Raji (cell line): ENCODE measurements around the gene ROBO2.

Source experiments
- POLR2A ChIP-seq: IDR thresholded peaks from 2 replicates; pipeline ENCODE4 v1.6.1; 2011; ENCODE audit warnings: low read depth, low read length, control low read depth; ENCODE audit not compliant: insufficient read depth

The ROBO2 gene

DNA sequence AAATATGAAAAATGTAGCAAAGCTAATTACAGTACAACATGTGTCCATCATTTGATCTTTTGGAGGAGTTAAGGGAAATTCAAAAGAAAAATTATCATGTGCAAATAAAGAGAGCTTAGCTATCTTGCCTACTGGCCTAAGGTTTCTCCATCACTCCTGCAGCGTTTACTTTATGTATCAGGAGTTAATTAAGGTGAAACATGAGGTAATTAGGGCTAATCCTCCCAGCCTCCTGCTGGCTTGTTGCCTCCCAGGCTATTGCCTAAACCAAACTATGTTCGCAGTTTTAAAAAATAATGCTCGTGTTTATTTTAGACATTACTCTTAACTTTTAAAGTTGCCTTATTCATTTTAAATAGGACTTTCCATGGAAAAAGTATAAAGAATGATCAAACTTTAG, 367.5 kb downstream of the ROBO2 start:
- TF ChIP-seq POLR2A, result no peak

DNA sequence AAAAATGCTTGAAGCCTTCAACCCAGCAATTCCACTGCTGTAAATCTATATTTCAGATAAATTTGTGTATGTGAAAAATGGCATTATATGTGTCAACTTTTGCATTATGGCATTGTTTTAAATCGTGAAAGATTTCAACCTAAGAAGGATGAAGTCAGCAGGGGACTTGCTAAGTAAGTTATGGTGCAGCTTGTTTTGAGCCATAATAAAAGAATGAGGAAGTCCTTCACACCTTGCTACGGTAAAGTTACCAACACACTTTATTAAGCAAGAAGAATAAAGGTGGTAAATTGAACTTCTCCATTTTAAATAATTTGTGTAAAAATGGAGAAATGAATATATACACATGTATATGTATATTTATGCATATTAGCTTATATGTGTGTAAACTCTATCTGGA, 371.4 kb downstream of the ROBO2 start:
- TF ChIP-seq POLR2A, result no peak

- TF ChIP-seq POLR2A, result no peak
Measured at GRCh38 chr3:77412021-77412438, 372.1 kb downstream of the ROBO2 start.

DNA sequence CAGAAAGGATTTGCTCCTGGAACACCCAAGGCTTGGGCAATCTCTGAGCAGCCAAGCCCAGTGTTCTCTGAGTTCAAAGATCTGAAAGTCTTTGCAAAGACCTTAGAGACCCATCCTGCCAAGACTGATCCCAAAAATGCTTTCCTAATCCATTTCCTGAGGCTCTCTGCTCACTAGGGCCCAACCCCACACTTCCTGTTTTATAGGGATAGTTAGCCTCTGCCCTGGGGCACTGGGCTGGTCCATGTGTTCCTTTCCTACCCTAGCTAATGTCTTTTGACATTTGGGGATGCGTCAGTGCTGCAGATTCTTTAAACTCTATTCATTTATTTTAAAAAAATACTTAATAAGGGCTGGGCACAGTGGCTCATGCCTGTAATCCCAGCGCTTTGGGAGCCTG, 372.7 kb downstream of the ROBO2 start:
- TF ChIP-seq POLR2A, result no peak

- no peak for TF ChIP-seq POLR2A
Measured at GRCh38 chr3:77414881-77415280, 375.0 kb downstream of the ROBO2 start.

GRCh38 chr3:77420336-77420735, 380.4 kb downstream of the ROBO2 start:
- TF ChIP-seq POLR2A, result no peak

DNA sequence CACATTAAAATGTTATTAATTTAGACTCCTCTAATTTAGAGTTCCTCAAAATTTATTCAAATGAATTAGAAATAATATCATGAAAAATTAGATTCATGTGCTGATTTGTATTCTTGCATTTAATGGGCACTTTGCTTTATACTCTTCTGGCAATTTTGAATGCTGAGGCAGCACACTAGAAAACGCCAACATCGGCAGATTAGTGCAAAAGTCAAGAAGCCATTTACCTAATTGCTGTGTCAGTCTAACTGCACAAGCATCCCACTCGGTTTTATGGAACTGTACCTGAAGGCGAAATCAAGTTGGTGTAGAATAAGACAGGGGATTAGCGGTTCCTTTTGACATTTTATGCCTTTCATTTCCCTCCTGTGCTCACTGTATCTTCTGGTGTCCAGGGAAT, 382.0 kb downstream of the ROBO2 start:
- TF ChIP-seq POLR2A, result no peak

GRCh38 chr3:77426531-77426930, 386.6 kb downstream of the ROBO2 start:
- no peak for TF ChIP-seq POLR2A

DNA sequence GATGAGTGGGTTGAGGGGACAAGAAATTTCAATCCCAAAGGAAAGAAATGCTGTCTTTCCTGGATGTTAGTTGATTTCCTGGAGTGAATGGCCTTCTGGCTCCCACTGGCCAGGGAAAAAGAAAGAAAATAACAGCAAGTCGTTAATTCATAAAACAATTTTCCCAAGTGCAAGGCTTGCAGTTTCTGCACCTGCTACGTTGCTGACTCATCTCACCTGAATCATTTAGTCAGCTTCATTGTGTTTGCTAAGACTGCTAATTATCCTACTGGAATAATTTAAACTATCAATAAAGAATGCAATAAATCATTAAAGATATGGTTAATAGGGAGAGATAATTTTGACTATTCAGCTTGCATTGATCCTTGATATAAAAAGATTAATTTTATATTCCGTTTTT, 387.6 kb downstream of the ROBO2 start:
- TF ChIP-seq POLR2A, result no peak

- TF ChIP-seq POLR2A, result no peak
Measured at GRCh38 chr3:77436908-77437307, 397.0 kb downstream of the ROBO2 start.

DNA sequence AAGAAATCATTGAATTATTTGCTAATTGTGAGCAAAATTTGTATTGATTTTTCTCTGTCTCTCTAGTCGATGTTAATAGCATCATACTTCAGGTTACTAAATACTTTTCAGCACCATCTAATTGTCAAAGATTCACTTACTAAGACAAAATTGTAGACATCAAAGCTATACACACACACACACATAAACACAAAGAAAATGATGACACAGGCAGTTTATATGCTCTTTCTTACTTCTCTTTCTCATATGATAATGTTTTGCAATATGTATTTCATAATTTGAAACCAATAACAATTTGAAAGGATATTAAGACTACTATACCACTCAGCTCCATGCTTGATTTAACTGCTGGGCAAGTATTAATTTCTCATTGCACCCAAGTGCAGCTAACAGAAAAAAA, 406.2 kb downstream of the ROBO2 start:
- TF ChIP-seq POLR2A, result no peak

DNA sequence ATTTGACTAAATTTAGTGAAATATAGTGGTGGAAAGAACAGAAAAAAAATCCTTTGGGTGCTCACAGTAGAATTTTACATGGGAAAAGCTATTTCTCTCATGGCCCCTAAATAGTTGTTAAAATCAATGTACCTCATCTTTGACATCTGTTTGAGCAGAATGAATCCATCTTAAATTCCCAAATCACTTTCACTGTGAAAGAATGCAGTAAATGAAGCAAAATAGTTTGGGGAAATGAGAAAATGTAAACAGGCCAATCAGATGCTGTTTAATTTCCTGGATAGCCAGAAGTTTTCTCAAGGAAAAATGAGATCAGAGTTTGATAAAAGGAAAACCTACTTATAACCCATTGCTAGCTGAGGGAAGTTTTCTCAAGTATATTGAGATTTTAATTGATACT, 406.9 kb downstream of the ROBO2 start:
- no peak for TF ChIP-seq POLR2A

- no peak for TF ChIP-seq POLR2A
Measured at GRCh38 chr3:77449459-77450350, 409.8 kb downstream of the ROBO2 start.

- TF ChIP-seq POLR2A, result no peak
Measured at GRCh38 chr3:77456431-77456830, 416.5 kb downstream of the ROBO2 start.

- TF ChIP-seq POLR2A, result no peak
Measured at GRCh38 chr3:77456906-77457305, 417.0 kb downstream of the ROBO2 start.

DNA sequence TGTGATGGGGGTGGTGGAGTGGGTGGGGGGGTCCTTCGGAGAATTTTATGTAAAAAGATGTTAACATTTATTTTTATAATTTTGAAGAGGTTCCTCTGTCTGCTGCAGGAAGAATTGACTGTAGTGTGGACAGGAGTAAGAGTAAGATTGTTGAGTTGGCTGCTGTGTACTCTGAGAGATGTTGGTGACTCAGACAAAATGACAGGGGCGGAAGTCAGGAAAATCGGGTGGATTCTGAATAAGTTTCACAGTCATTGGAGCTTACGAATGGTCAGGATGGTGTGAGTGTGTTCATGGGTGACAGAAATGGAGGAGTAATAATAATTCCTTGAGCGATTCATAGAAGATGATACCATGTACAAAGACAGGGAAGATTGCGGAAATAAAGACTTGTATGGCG, 420.0 kb downstream of the ROBO2 start:
- no peak for TF ChIP-seq POLR2A

DNA sequence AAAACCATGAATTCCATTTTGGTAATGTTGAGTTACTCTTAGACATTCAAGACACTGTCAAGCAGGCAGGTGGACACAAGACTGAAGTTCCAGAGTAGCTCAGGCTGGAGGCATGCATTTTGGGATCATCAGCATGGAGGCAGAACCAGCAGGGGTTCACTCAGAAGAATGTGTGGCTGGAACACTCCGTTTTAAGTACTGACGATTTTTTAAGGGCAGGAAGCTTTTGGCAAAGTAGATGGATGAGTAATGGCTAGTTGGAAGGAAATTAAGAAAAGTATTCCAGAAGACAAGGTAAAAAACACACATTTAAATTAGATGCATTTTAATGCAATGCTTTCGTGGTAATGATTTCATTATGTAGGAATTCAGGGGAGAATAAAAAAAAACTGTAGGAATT, 420.4 kb downstream of the ROBO2 start:
- no peak for TF ChIP-seq POLR2A
